ENCODE data around the gene KLHL1. TPM values are rescaled to one million over a fixed set of nuclear protein-coding genes. Genes with fewer than 3 reads are reported as not detected.

Gene KLHL1
- total RNA-seq, 1 donor from 2014 or later: not detected

GRCh38 chr13:69809152-69809551 is 299.1 kb downstream of the KLHL1 start:
- intact Hi-C loops (cut with micrococcal nuclease): no loop called here
- Mint-ChIP-seq H3K9me3 (peaks cover 36% of the 10 kb centered on the region), H3K4me3 (ENCODE audit: low read depth) (no peak overlapping the region), H3K36me3 (ENCODE audit: low read depth) (no peaks in the 10 kb centered on the region), H3K27ac (no peak overlapping the region), H3K4me1 (ENCODE audit: low read depth) (no peaks in the 10 kb centered on the region), H3K27me3 (ENCODE audit: low read depth) (no peaks in the 10 kb centered on the region)
- no peak for DNase-seq (ENCODE audit: low spot score)

GRCh38 chr13:69796256-69796655 is 312.0 kb downstream of the KLHL1 start:
- no peak for DNase-seq (ENCODE audit: low spot score)
- H3K27me3 Mint-ChIP-seq (ENCODE audit: low read depth): no peaks in the 10 kb centered on the region
- no peak overlapping the region for H3K27ac Mint-ChIP-seq
- H3K36me3 Mint-ChIP-seq (ENCODE audit: low read depth): no peaks in the 10 kb centered on the region
- intact Hi-C loops (cut with micrococcal nuclease): no loop called here
- no peaks in the 10 kb centered on the region for H3K4me1 Mint-ChIP-seq (ENCODE audit: low read depth)
- H3K4me3 Mint-ChIP-seq (ENCODE audit: low read depth): no peak overlapping the region
- H3K9me3 Mint-ChIP-seq: peaks cover 29% of the 10 kb centered on the region

DNA sequence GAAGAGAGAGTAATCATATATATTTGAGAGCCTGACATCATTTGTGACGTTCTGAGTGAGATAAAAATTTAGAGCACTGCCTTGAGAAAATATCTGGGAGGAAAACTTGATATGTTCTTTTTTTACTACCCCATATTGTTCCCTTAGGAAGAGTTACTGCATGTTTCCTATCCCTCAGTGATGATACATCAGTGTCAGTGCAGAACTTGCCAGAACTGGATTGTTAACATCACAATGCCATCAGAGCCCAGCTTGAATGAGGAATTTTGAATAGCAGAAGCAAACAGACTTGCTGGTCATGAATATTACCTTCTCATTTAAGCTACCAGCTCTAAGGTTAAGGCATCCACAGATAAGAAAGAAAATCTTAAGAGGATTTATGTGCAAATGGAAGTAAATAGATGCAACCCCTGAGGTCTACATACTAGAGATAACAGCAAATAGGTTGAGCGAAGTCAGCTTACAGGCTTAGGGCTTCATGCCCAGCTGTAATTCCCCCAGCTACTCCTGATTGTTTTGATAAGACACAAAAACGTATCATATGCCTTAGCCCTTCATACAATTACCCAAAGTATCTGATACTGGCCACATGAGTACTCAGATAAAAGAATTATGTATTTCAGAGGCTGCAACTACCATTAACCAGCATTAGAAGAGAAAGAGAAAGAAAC is 314.3 kb downstream of the KLHL1 start:
- no peaks in the 10 kb centered on the region for H3K36me3 Mint-ChIP-seq (ENCODE audit: low read depth)
- H3K27ac Mint-ChIP-seq: no peak overlapping the region
- intact Hi-C loops (cut with micrococcal nuclease): no loop called here
- peaks cover 29% of the 10 kb centered on the region for H3K9me3 Mint-ChIP-seq
- no peak overlapping the region for H3K4me3 Mint-ChIP-seq (ENCODE audit: low read depth)
- no peaks in the 10 kb centered on the region for H3K27me3 Mint-ChIP-seq (ENCODE audit: low read depth)
- no peaks in the 10 kb centered on the region for H3K4me1 Mint-ChIP-seq (ENCODE audit: low read depth)
- no peak for DNase-seq (ENCODE audit: low spot score)

GRCh38 chr13:69776937-69777336 is 331.3 kb downstream of the KLHL1 start:
- intact Hi-C loops (cut with micrococcal nuclease): no loop called here
- peaks cover 19% of the 10 kb centered on the region for H3K9me3 Mint-ChIP-seq
- no peaks in the 10 kb centered on the region for H3K27me3 Mint-ChIP-seq (ENCODE audit: low read depth)
- H3K4me1 Mint-ChIP-seq (ENCODE audit: low read depth): no peaks in the 10 kb centered on the region
- H3K4me3 Mint-ChIP-seq (ENCODE audit: low read depth): no peak overlapping the region
- no peak overlapping the region for H3K27ac Mint-ChIP-seq
- no peaks in the 10 kb centered on the region for H3K36me3 Mint-ChIP-seq (ENCODE audit: low read depth)
- DNase-seq (ENCODE audit: low spot score): no peak

DNA sequence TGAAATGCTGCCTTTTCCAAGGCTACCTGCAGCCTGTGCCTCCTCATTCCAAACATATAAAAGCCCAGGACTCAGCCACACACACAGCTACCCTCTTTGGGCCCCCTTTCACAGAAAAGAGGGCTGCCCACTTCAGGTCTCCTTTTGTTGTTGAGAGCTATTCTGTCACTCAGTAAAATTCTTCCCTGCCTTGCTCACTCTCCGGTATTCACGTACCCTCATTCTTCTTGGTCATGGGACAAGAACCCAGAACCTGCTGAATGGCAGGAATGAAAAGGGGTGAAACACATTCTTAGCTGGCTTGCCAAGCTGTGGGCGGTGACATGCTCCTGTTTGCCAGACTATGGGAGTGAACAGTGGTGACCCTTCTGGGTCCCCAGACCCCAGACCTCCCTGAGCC is 338.6 kb downstream of the KLHL1 start:
- intact Hi-C loops (cut with micrococcal nuclease): no loop called here
- no peak for DNase-seq (ENCODE audit: low spot score)
- H3K27ac Mint-ChIP-seq: no peak overlapping the region
- H3K9me3 Mint-ChIP-seq: peaks cover 30% of the 10 kb centered on the region
- no peaks in the 10 kb centered on the region for H3K36me3 Mint-ChIP-seq (ENCODE audit: low read depth)
- no peaks in the 10 kb centered on the region for H3K27me3 Mint-ChIP-seq (ENCODE audit: low read depth)
- H3K4me1 Mint-ChIP-seq (ENCODE audit: low read depth): no peaks in the 10 kb centered on the region
- no peak overlapping the region for H3K4me3 Mint-ChIP-seq (ENCODE audit: low read depth)

- Mint-ChIP-seq H3K4me3 (ENCODE audit: low read depth) (no peak overlapping the region), H3K4me1 (ENCODE audit: low read depth) (no peaks in the 10 kb centered on the region), H3K36me3 (ENCODE audit: low read depth) (no peaks in the 10 kb centered on the region), H3K27me3 (ENCODE audit: low read depth) (no peaks in the 10 kb centered on the region), H3K9me3 (peaks cover 34% of the 10 kb centered on the region), H3K27ac (no peak overlapping the region)
- intact Hi-C loops (cut with micrococcal nuclease): no loop called here
- DNase-seq (ENCODE audit: low spot score): no peak
These were observed 346.7 kb downstream of the KLHL1 start for GRCh38 chr13:69761581-69761980.

DNA sequence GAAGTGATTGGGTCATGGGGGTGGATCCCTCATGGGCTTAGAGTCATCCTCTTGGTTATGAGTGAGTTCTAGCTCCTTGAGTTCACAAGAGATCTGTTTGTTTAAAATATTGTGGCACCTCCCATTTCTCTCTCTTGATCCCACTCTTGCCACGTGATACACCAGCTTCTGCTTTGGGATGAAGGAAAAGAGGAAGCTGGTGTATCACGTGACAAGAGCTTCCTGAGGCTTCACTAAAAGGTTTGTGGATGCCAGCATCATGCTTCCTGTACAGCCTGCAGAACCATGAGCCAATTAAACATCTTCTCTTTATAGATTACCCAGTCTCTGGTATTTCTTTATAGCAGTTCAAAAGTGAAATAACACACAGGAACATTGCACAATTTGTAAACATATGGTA is 353.2 kb downstream of the KLHL1 start:
- Mint-ChIP-seq H3K4me1 (ENCODE audit: low read depth) (no peaks in the 10 kb centered on the region), H3K27ac (no peak overlapping the region), H3K36me3 (ENCODE audit: low read depth) (no peaks in the 10 kb centered on the region), H3K9me3 (peaks cover 20% of the 10 kb centered on the region), H3K4me3 (ENCODE audit: low read depth) (no peak overlapping the region), H3K27me3 (ENCODE audit: low read depth) (no peaks in the 10 kb centered on the region)
- intact Hi-C loops (cut with micrococcal nuclease): no loop called here
- DNase-seq (ENCODE audit: low spot score): no peak

- Mint-ChIP-seq H3K36me3 (ENCODE audit: low read depth) (no peaks in the 10 kb centered on the region), H3K9me3 (peaks cover 34% of the 10 kb centered on the region), H3K27ac (no peak overlapping the region), H3K4me1 (ENCODE audit: low read depth) (no peaks in the 10 kb centered on the region), H3K27me3 (ENCODE audit: low read depth) (no peaks in the 10 kb centered on the region), H3K4me3 (ENCODE audit: low read depth) (no peak overlapping the region)
- intact Hi-C loops (cut with micrococcal nuclease): no loop called here
- DNase-seq (ENCODE audit: low spot score): no peak
These were observed 357.0 kb downstream of the KLHL1 start for GRCh38 chr13:69751259-69751658.

GRCh38 chr13:69737129-69737935 is 370.9 kb downstream of the KLHL1 start:
- H3K9me3 Mint-ChIP-seq: peaks cover 29% of the 10 kb centered on the region
- intact Hi-C loops (cut with micrococcal nuclease): no loop called here

GRCh38 chr13:69721631-69722030 is 386.6 kb downstream of the KLHL1 start:
- Mint-ChIP-seq H3K4me1 (ENCODE audit: low read depth) (no peaks in the 10 kb centered on the region), H3K27me3 (ENCODE audit: low read depth) (no peaks in the 10 kb centered on the region), H3K27ac (no peak overlapping the region), H3K4me3 (ENCODE audit: low read depth) (no peak overlapping the region), H3K9me3 (peaks cover 32% of the 10 kb centered on the region), H3K36me3 (ENCODE audit: low read depth) (no peaks in the 10 kb centered on the region)
- no peak for DNase-seq (ENCODE audit: low spot score)
- intact Hi-C loops (cut with micrococcal nuclease): no loop called here

More at GRCh38 chr13:69737129-69737935, 370.9 kb downstream of the KLHL1 start:
- Mint-ChIP-seq H3K4me1 (ENCODE audit: low read depth) (no peaks in the 10 kb centered on the region), H3K4me3 (ENCODE audit: low read depth) (no peak overlapping the region), H3K36me3 (ENCODE audit: low read depth) (no peaks in the 10 kb centered on the region), H3K27ac (no peak overlapping the region), H3K27me3 (ENCODE audit: low read depth) (no peaks in the 10 kb centered on the region)
- no peak for DNase-seq (ENCODE audit: low spot score)

- intact Hi-C loops (cut with micrococcal nuclease): no loop called here
- Mint-ChIP-seq H3K9me3 (peaks cover 36% of the 10 kb centered on the region), H3K4me3 (ENCODE audit: low read depth) (no peak overlapping the region), H3K27ac (no peak overlapping the region), H3K27me3 (ENCODE audit: low read depth) (no peaks in the 10 kb centered on the region), H3K36me3 (ENCODE audit: low read depth) (no peaks in the 10 kb centered on the region), H3K4me1 (ENCODE audit: low read depth) (no peaks in the 10 kb centered on the region)
- no peak for DNase-seq (ENCODE audit: low spot score)
These were observed 387.8 kb downstream of the KLHL1 start for GRCh38 chr13:69720278-69720983.

GRCh38 chr13:69706807-69707206 is 401.4 kb downstream of the KLHL1 start:
- Mint-ChIP-seq H3K27me3 (ENCODE audit: low read depth) (no peaks in the 10 kb centered on the region), H3K36me3 (ENCODE audit: low read depth) (no peaks in the 10 kb centered on the region), H3K4me3 (ENCODE audit: low read depth) (no peak overlapping the region), H3K27ac (no peak overlapping the region), H3K4me1 (ENCODE audit: low read depth) (no peaks in the 10 kb centered on the region), H3K9me3 (peaks cover 18% of the 10 kb centered on the region)
- intact Hi-C loops (cut with micrococcal nuclease): no loop called here
- no peak for DNase-seq (ENCODE audit: low spot score)

- Mint-ChIP-seq H3K4me1 (ENCODE audit: low read depth) (no peaks in the 10 kb centered on the region), H3K4me3 (ENCODE audit: low read depth) (no peak overlapping the region), H3K27ac (no peak overlapping the region), H3K9me3 (peaks cover 15% of the 10 kb centered on the region), H3K36me3 (ENCODE audit: low read depth) (no peaks in the 10 kb centered on the region), H3K27me3 (ENCODE audit: low read depth) (no peaks in the 10 kb centered on the region)
- no peak for DNase-seq (ENCODE audit: low spot score)
- intact Hi-C loops (cut with micrococcal nuclease): no loop called here
These were observed 403.9 kb downstream of the KLHL1 start for GRCh38 chr13:69704311-69704710.
